Measurements from ENCODE around the gene OSTM1. TPM values are rescaled to one million over a fixed set of nuclear protein-coding genes. Genes with fewer than 3 reads are reported as not detected.

OSTM1 gene
- total RNA-seq = 100 to 1,000 TPM in 1 of 8 experiments, 10 to 100 TPM in 7; 13.7 to 189 (median 27.2) TPM

DNA sequence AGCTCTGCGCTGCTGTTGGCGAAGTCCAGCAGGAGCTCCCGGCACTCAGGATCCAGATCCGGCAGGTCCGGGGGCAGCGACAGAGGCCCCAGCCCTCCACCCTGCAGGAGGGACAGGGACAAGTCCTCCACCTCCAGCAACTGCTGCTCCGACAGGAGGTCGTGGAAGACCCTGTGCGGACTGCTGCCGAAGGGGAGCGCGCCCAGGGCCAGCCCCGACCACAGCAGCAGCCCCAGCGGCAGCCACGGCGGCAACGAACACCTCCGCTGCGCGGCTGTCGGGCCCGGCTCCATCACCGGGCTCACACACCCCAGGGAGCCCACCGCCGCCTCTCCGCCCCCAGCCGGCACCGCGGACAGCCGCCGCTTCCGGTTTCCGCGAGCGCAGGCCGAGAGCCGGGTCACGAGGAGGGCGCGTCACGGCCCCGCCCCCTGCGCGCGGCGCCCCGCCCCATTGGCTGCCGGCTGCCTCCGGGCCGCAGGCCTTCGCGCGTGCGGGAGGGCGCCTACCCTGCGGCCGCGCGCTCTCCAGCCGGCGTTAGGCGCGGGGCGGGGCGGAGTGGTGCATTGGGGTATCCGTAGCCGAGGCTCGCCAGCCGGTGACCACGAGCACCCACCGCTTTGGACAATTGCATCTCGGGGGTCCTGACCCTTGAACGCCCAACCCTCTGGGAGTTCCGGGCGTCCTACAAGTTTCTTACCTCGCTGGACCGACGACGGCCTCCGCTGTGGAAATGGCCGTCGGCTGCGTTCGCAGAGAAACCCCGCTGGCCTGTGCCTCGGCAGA, at the start of gene OSTM1:
TSS of gene OSTM1 (minus strand) at position 383 of the 786 bp plus-strand sequence. CDS start at position 293, 90 bp downstream.
- H3K27ac ChIP-seq = peak within 1 kb of the TSS; percentile 54 to 57
- H3K4me1 ChIP-seq (replicated peaks in 1 of 2) = peaks cover 3 to 7% of the 10 kb centered on the region in 2 donors
- in situ Hi-C loops (cut with MboI; ENCODE audit: low pct_unique_long_range_greater_than_20kb in 2 of 9, low sequenced_read_pairs in 9 of 9, unreplicated experiment in 9 of 9) = loop anchor here in 1 of 9 experiments (25.0 kb wide), 1 partner anchor 438 kb away; no protein-coding TSS in a partner anchor
- ATAC-seq (replicated peaks in 6 of 8) = peak; percentile 92 to 96 (median 94)
- WGBS, 10 experiments = 0 to 4% (median 0%) methylated on average over 3 to 9 of the region's 86 CpGs; no CpG with 5 or more reads in 7 of the 10 experiments
- peak within 1 kb of the TSS; percentile 54 to 96 (median 73) for H3K4me3 ChIP-seq

DNA sequence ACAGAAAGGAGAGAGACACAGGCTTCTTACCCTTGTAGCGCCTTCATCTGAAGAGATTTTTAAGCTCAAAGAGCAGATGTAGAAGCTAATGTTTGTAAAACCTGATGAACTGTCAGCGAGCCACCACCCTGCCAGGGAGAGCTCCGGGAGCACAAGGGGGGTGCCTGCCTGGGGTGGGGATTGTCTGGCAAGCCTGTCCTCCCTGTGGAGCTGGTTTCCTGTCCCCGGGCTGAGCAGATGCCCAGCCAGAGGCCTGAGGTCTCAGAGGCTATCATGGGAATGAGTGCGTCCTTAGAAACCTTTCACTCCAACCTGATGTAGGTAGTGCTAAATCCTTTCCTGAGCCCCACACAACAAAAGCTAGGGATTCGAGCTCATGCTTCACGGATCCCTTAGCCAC, 49.4 kb upstream of the OSTM1 start:
- WGBS, 10 experiments = 0 to 67% (median 21%) methylated on average over 1 to 5 of the region's 7 CpGs; no CpG with 5 or more reads in 4 of the 10 experiments
- Histone ChIP-seq H3K27ac (no peak overlapping the region), H3K4me3 (no peak overlapping the region), H3K4me1 (replicated peaks in 1 of 2) (peaks cover 3 to 8% of the 10 kb centered on the region in 2 donors)
- in situ Hi-C loops (cut with MboI; ENCODE audit: low pct_unique_long_range_greater_than_20kb in 2 of 9, low sequenced_read_pairs in 9 of 9, unreplicated experiment in 9 of 9) = loop anchor here in 2 of 9 experiments (25.0 kb wide), 1 partner anchor 363 kb away; no protein-coding TSS in a partner anchor
- ATAC-seq (replicated peaks in 6 of 8) = no peak

GRCh38 chr6:108123481-108123929, 49.0 kb upstream of the OSTM1 start:
- no peak overlapping the region for H3K27ac ChIP-seq
- no peak overlapping the region for H3K4me3 ChIP-seq
- peaks cover 3 to 11% of the 10 kb centered on the region in 2 donors for H3K4me1 ChIP-seq (replicated peaks in 1 of 2)
- in situ Hi-C loops (cut with MboI; ENCODE audit: low pct_unique_long_range_greater_than_20kb in 2 of 9, low sequenced_read_pairs in 9 of 9, unreplicated experiment in 9 of 9) = loop anchor here in 2 of 9 experiments (25.0 kb wide), 1 partner anchor 364 kb away; no protein-coding TSS in a partner anchor
- 0 to 50% (median 20%) methylated on average over 1 to 6 of the region's 13 CpGs; no CpG with 5 or more reads in 3 of the 10 experiments for WGBS, 10 experiments
- no peak for ATAC-seq (replicated peaks in 6 of 8)

- no peak for ATAC-seq (replicated peaks in 6 of 8)
- in situ Hi-C loops (cut with MboI; ENCODE audit: low pct_unique_long_range_greater_than_20kb in 2 of 9, low sequenced_read_pairs in 9 of 9, unreplicated experiment in 9 of 9) = loop anchor here in 2 of 9 experiments (25.0 kb wide), 1 partner anchor 366 kb away; no protein-coding TSS in a partner anchor
- peaks cover 6 to 20% of the 10 kb centered on the region in 2 donors for H3K4me1 ChIP-seq (replicated peaks in 1 of 2)
- 0 to 70% (median 38%) methylated on average over 1 to 7 of the region's 10 CpGs; no CpG with 5 or more reads in 2 of the 10 experiments for WGBS, 10 experiments
- no peak overlapping the region for H3K27ac ChIP-seq
- no peak overlapping the region for H3K4me3 ChIP-seq
These were observed 47.1 kb upstream of the OSTM1 start for GRCh38 chr6:108121612-108122011.

DNA sequence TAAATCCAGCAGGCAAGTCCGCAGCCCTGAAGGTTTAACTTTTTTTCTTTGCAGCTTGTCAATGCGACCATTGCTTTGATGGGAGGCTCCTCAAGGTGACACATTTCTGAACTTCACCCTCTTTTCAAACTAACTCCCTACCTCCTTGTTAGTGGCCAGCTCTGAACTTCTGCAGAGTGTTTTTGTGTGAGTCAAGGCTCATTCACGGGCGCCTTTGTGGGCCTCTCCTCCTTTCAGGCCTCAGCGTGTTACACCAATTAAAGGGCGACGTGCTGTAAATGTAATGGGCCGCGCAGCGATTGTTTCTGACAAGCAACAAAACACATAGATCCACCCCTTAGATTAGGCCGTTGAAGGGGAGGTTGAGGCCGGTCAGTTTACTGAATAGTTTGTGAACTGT, 45.8 kb upstream of the OSTM1 start:
- Histone ChIP-seq H3K27ac (no peak overlapping the region), H3K4me3 (no peak overlapping the region), H3K4me1 (replicated peaks in 1 of 2) (peaks cover 8 to 20% of the 10 kb centered on the region in 2 donors)
- ATAC-seq (replicated peaks in 6 of 8) = peak in 5 of 8 experiments; percentile 42 to 58 (median 47)
- 10 to 93% (median 50%) methylated on average over 3 to 10 of the region's 12 CpGs; no CpG with 5 or more reads in 1 of the 10 experiments for WGBS, 10 experiments
- in situ Hi-C loops (cut with MboI; ENCODE audit: low pct_unique_long_range_greater_than_20kb in 2 of 9, low sequenced_read_pairs in 9 of 9, unreplicated experiment in 9 of 9) = loop anchor here in 2 of 9 experiments (25.0 kb wide), 1 partner anchor 367 kb away; no protein-coding TSS in a partner anchor

GRCh38 chr6:108119769-108120141, 45.2 kb upstream of the OSTM1 start:
- peak in 4 of 8 experiments; percentile 20 to 37 (median 30) for ATAC-seq (replicated peaks in 6 of 8)
- Histone ChIP-seq H3K4me1 (replicated peaks in 1 of 2) (peaks cover 8 to 22% of the 10 kb centered on the region in 2 donors), H3K27ac (no peak overlapping the region), H3K4me3 (peak overlapping the region in 2 of 5 donors; percentile 10 to 27)
- 25 to 29% methylated on average over 4 to 10 of the region's 24 CpGs; no CpG with 5 or more reads in 8 of the 10 experiments for WGBS, 10 experiments
- in situ Hi-C loops (cut with MboI; ENCODE audit: low pct_unique_long_range_greater_than_20kb in 2 of 9, low sequenced_read_pairs in 9 of 9, unreplicated experiment in 9 of 9) = loop anchor here in 4 of 9 experiments (10.0 to 25.0 kb wide), 2 partner anchors 368 to 405 kb away; no protein-coding TSS in a partner anchor

DNA sequence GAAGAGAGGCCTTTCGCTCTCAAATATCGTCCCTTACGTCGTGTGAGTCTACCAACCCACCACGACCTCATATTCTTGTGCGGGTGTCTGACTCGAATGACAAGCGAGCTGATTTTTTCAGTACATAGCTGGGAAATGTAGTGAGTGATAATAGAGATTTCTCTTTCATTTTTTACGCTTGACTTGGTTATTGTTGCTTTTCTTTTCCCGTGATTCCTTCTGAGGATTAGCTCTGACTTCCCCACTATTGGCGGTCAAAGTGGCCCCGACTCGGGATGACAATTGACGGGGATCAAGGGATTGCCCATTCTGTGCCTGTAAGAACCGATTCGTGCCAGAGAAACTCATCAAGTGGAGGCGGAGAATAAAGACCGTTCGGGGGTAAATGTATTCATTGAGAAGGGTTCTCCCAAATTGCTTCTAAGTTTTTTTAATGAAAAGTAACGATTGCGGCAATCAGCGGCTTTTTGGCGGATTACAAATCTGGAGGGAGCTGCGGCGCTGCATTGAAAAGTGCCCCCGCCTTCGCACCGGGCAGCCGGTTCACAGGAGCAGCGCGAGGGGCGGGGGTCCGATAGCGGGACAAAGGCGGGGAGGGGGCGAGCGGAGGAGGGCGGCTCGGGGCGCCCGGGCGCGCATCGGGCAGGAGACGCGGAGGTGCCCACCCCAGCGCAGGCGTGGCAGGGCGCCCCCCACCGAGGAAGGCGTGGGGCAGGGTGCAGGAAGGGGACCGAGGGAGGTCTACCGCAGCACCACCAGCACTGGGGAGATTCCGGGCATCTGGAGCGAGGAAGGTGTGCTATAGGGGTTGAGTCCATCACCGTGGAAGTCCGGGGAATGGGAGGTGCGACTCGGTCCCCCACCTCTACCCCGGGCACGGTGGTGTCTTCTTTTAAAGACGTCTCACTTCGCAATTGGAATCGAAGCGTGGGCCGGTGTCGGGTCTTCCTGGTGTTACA, 44.5 kb upstream of the OSTM1 start:
- WGBS, 10 experiments = 0 to 23% (median 6%) methylated on average over 4 to 33 of the region's 67 CpGs
- Histone ChIP-seq H3K4me3 (peak overlapping the region in 3 of 5 donors; percentile 3 to 27 (median 10)), H3K27ac (no peak overlapping the region), H3K4me1 (replicated peaks in 1 of 2) (peaks cover 8 to 22% of the 10 kb centered on the region in 2 donors)
- in situ Hi-C loops (cut with MboI; ENCODE audit: low pct_unique_long_range_greater_than_20kb in 2 of 9, low sequenced_read_pairs in 9 of 9, unreplicated experiment in 9 of 9) = loop anchor here in 4 of 9 experiments (10.0 to 25.0 kb wide), 2 partner anchors 368 to 406 kb away; no protein-coding TSS in a partner anchor
- ATAC-seq (replicated peaks in 6 of 8) = peak in 4 of 8 experiments; percentile 18 to 23 (median 22)

DNA sequence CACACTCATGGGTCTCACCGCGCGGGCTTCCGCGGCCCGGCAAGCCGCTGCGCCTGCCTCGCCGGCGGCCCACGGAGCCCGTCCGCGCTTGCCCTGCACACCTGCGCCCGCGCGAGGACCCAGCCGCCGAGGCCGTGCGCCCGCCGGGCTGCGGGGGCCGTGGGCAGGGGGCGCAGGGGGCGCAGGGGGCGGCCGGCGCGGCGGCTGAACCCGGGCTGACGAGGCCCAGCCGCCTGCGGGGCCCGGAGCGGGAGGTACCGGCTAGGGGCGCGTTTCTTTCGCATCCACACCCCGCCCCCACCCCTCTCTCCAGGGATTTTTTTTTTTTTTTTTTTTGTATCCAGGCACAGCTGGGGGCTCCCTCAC, 43.8 kb upstream of the OSTM1 start:
- no CpG with 5 or more reads among the region's 45 CpGs for WGBS, 10 experiments
- Histone ChIP-seq H3K4me1 (replicated peaks in 1 of 2) (peaks cover 8 to 22% of the 10 kb centered on the region in 2 donors), H3K27ac (no peak overlapping the region), H3K4me3 (peak overlapping the region; percentile 4 to 28 (median 26))
- peak in 6 of 8 experiments; percentile 2 to 43 (median 30) for ATAC-seq (replicated peaks in 6 of 8)
- in situ Hi-C loops (cut with MboI; ENCODE audit: low pct_unique_long_range_greater_than_20kb in 2 of 9, low sequenced_read_pairs in 9 of 9, unreplicated experiment in 9 of 9) = loop anchor here in 4 of 9 experiments (10.0 to 25.0 kb wide), 2 partner anchors 369 to 406 kb away; no protein-coding TSS in a partner anchor

DNA sequence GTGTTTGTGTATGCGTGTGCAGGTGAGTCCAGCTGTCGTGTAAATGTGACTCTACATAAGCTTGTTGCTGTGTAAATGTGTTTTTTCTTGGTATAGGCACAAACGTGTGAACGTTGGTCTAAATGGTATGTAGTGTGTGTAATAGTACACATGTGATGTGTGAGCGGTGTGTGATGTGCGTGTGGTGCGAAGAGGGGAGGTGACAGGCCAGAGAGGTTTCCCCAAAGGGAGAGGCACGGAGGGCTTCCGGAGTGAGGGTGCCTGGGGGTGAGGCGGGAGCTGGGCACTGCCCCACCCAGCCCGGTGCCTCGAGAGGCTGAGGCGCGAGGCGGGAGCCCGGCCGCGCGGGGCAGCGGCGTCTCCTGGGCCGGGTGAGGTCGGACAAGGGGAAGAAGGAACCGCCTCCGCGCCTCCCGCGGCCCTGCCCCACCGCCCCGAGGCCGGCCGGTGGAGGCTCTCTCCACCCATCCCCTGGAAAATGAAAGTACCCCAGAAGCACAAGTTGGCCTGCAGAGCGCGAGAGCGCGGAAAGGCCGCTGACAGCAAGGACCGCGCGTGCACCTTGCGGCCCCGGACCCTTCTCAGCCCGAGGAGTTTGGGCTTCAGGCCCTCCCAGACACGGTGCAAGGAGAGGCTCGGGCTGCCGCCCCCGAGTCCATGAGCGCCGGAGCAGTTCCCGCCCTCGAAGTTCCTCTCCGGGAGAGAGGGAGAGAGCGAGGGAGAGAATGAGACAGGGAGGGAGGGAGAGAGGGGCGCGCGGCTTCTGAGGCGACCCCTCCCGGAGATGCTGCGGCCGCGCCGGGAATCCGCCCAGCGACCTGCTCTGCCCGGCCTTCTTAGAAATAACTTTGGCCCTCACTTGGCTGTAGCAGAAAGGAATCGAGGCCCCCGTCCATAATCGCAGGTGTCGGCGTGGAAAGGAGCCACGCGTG, 43.2 kb upstream of the OSTM1 start:
- ATAC-seq (replicated peaks in 6 of 8) = peak; percentile 26 to 78 (median 38)
- 1 to 83% (median 10%) methylated on average over 1 to 15 of the region's 72 CpGs; no CpG with 5 or more reads in 6 of the 10 experiments for WGBS, 10 experiments
- Histone ChIP-seq H3K4me1 (replicated peaks in 1 of 2) (peaks cover 8 to 22% of the 10 kb centered on the region in 2 donors), H3K4me3 (peak overlapping the region; percentile 4 to 28 (median 26)), H3K27ac (no peak overlapping the region)
- in situ Hi-C loops (cut with MboI; ENCODE audit: low pct_unique_long_range_greater_than_20kb in 2 of 9, low sequenced_read_pairs in 9 of 9, unreplicated experiment in 9 of 9) = loop anchor here in 4 of 9 experiments (10.0 to 25.0 kb wide), 2 partner anchors 370 to 407 kb away; no protein-coding TSS in a partner anchor

- H3K4me1 ChIP-seq (replicated peaks in 1 of 2) = peaks cover 8 to 22% of the 10 kb centered on the region in 2 donors
- ATAC-seq (replicated peaks in 6 of 8) = no peak
- in situ Hi-C loops (cut with MboI; ENCODE audit: low pct_unique_long_range_greater_than_20kb in 2 of 9, low sequenced_read_pairs in 9 of 9, unreplicated experiment in 9 of 9) = loop anchor here in 4 of 9 experiments (10.0 to 25.0 kb wide), 2 partner anchors 371 to 408 kb away; no protein-coding TSS in a partner anchor
- WGBS, 10 experiments = 0 to 59% (median 13%) methylated on average over 1 to 16 of the region's 46 CpGs; no CpG with 5 or more reads in 2 of the 10 experiments
- H3K27ac ChIP-seq = no peak overlapping the region
- H3K4me3 ChIP-seq = no peak overlapping the region
These were observed 42.2 kb upstream of the OSTM1 start for GRCh38 chr6:108116546-108117426.
